Stimulated activated naive CD4-positive, alpha-beta T cell treated with Interleukin-2 at 50 U/mL for 16 hours (primary cell): ENCODE measurements around the gene PDXP.
A peak's percentile ranks its signal among the peaks of the same experiment; 100 is the strongest.

Experiments used
- DNase-seq: peaks from one replicate; lab custom pipeline; 2025; lab: John Stamatoyannopoulos, UW

Gene PDXP

DNA sequence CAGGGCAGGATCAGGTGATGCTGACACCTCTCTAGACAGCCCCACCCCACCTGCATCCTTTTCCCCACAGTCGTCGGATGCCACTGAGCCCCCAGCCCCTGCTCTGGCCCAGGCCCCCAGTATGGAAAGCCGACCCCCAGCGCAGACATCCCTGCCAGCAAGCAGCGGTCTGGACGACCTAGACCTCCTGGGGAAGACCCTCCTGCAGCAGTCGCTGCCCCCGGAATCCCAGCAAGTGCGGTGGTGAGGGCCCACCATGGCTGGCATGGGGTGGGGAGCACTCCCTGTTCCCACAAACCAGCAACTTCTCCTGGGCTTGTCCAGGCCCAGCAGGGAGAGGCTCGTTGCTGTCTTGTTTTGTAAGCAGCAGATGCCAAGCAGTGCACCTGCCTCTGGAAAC is 28.6 kb upstream of the PDXP start:
- no peak for DNase-seq

GRCh38 chr22:37630839-37631435 is 27.6 kb upstream of the PDXP start:
- DNase-seq = no peak

- DNase-seq = no peak
These were observed 26.9 kb upstream of the PDXP start for GRCh38 chr22:37631448-37632173.

DNA sequence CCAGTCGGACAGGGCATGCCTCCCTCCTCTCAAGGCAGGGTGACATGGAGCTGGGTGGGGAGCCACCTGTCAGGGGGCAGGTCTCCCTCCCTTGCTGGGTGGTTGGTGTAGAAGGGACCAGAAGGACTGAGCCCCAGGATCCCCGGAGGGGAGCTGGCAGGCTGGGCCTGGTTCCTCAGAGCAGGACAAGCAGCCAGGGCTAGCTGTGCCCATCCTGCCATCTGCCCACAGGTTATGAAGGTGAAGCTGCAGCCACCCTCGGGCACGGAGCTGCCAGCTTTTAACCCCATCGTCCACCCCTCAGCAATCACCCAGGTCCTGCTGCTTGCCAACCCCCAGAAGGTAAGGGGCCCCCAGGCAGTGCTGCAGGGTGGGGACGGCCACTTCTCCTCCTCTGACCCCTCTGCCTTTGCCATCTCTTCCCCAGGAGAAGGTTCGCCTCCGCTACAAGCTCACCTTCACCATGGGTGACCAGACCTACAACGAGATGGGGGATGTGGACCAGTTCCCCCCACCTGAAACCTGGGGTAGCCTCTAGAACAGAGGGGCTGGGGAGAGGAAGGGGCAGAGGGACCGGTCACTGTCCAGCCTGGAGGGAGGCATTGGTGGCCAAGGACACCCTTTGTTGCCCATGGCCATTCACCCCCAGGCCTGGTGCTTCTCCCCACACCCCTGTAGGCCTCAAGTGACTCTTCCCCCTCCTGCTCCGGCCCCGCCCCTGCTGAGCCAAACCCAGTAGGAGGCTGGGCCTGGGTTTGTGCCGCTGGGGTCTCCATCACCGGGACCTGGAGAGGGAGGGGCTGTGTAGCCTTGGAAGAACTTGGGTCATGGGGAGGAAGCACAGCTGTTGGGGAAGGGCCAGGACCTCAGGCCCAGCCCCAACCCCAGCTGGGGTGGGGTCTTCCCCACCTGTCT is 26.1 kb upstream of the PDXP start:
- no peak for DNase-seq

DNA sequence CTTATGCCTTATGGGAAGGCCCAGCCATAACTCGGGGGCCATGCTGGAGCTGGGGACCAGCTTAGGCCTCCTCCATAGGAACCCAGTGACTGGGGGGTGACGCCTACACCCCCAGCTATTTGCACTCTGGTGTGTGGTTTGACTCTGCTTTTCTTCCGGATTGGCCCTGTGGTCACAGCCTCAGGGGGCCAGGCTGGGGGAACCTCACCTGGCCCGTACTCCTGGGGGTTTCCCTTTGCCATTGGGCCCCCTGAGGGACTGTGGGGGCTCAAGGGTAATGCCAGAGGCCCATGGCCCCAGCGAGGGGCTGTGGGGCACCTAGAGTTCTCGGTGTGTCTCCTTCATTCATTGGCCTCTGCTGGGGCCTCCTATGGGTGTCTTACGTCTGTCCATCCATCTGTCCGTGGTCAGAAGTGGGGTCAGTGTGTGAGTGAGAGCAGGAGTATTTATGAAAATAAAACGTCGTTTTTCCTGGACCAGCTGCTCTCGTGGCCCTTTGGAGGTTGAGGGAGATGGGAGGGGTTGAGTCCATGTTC is 25.4 kb upstream of the PDXP start:
- DNase-seq = peak; percentile 29

- DNase-seq = peak; percentile 51
These were observed 24.7 kb upstream of the PDXP start for GRCh38 chr22:37633625-37634416.

DNA sequence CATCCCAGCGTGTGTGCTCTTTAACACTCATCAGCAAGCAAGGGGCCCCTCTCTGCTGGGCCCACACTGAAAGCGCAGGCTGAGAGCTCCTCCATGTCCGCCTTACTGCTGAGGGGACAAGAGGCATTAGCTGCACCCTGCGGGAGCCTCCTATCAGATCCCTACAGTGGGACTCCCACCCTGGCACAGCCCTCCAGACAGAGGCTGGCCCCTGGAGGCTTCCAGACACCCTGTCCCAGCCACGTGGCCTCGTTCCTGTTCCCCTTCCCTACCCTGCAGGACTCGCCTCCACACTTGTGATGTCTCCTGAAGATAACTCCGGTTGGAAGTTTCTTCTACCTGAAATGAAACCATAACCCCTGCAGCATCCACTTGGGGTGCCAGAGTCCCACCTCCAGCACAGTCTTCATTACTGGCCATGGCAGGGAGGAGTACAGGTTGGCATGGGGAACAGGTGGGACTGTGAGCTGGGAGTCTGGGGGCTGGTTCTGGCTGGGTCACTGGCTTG is 24.1 kb upstream of the PDXP start:
- no peak for DNase-seq

DNA sequence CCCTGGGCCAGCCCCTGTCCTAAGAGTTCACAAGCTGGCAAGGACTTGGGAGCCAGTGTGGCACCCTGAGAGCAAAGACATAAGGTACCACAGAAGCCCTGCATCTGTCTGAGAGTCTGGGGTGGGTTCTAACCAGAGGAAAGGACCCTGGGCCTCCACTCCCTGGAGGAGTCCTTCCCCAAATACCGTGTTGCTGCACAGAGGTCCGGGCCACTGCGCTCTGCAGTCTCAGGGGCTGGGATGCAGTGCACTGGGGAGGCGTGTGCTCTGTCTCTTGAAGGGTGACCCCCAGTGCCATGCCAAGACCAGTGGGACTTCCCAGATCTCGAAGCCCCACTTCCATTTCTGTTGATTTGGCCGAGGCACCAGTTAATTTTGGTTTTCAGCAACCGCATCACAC is 23.4 kb upstream of the PDXP start:
- no peak for DNase-seq

GRCh38 chr22:37636186-37636948 is 22.2 kb upstream of the PDXP start:
- DNase-seq = no peak

DNA sequence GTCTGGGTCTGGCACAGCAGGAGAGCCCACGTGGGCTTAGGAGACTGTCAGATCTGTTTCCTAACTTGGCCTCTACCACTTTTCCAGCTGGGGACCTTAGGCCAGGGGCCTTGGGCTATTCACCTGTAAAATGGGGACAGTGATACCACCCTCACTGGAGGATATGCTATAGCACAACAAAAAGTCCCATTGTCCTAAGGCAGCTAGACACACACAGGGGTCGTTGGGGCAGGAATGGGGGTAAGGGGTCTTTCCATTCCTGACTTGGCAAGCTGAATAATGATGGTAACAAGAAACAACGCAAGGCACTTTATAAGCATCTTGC is 21.6 kb upstream of the PDXP start:
- no peak for DNase-seq

- peak; percentile 12 for DNase-seq
These were observed 20.0 kb upstream of the PDXP start for GRCh38 chr22:37638391-37639069.

GRCh38 chr22:37639070-37639760 is 19.3 kb upstream of the PDXP start, which contains the start of gene SH3BP1:
Gene SH3BP1 (plus strand): TSS chr22:37639669. CDS start chr22:37639788, 119 bp downstream.
- peak; percentile 37 for DNase-seq

GRCh38 chr22:37639771-37640590 is 18.5 kb upstream of the PDXP start:
- DNase-seq = no peak

- DNase-seq = no peak
These were observed 17.6 kb upstream of the PDXP start for GRCh38 chr22:37640591-37641560.

- DNase-seq = no peak
These were observed 17.0 kb upstream of the PDXP start for GRCh38 chr22:37641561-37641949.

- DNase-seq = peak; percentile 77
These were observed 15.2 kb upstream of the PDXP start for GRCh38 chr22:37643225-37643847.

- DNase-seq = no peak
These were observed 11.2 kb upstream of the PDXP start for GRCh38 chr22:37647317-37647716.
